Measurements from ENCODE around the gene BCAP31.

DNA sequence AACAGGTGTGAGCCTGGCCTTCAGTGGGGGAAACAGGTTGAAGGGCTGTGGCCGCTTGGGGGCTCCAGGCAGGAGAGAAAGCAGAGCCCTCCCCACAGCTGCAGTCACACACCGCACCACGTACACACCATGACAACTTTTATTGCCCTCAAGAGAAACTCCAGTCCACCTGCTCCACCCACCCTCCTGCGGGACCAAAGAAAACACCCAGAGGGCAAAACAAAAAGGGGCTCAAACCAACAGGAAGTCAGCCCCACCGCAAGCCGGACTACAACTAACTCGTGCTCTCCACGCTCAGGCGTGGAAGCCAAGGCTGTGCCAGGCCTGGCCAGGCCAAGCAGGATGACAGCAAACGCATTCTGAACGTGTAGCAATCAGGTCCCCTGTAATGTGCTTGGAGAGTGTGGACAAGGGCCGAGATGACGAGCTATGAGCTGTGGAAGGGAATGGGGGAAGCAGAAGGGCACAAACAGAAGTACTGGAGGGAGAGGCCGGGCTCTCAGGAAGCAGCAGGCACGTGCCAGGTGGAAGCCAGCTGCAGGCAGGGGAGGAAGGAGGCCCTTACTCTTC lies 23.7 kb downstream of the BCAP31 start:
- TF ChIP-seq BACH2 (CRISPR knock-in tag; IDR thresholded peaks at IDR 0.05; ENCODE audit: borderline replicate concordance) (no peak), ZNF70 (CRISPR knock-in tag; IDR thresholded peaks at IDR 0.05) (no peak), ARNTL (CRISPR knock-in tag; IDR thresholded peaks at IDR 0.05; ENCODE audit: borderline replicate concordance, low read depth) (no peak), OSR1 (CRISPR knock-in tag; IDR thresholded peaks at IDR 0.05) (no peak), RARB (CRISPR knock-in tag; IDR thresholded peaks at IDR 0.05) (no peak), ZFP30 (CRISPR knock-in tag; IDR thresholded peaks at IDR 0.05) (no peak), CSDC2 (CRISPR knock-in tag; IDR thresholded peaks at IDR 0.05) (no peak), ISL1 (CRISPR knock-in tag; IDR thresholded peaks at IDR 0.05) (no peak), ZFP3 (CRISPR knock-in tag; IDR thresholded peaks at IDR 0.05) (no peak), PPARA (CRISPR knock-in tag; IDR thresholded peaks at IDR 0.05; ENCODE audit: borderline replicate concordance) (no peak), ZNF8 (CRISPR knock-in tag; IDR thresholded peaks at IDR 0.05) (no peak)
- TF ChIP-seq, protein P1, sequence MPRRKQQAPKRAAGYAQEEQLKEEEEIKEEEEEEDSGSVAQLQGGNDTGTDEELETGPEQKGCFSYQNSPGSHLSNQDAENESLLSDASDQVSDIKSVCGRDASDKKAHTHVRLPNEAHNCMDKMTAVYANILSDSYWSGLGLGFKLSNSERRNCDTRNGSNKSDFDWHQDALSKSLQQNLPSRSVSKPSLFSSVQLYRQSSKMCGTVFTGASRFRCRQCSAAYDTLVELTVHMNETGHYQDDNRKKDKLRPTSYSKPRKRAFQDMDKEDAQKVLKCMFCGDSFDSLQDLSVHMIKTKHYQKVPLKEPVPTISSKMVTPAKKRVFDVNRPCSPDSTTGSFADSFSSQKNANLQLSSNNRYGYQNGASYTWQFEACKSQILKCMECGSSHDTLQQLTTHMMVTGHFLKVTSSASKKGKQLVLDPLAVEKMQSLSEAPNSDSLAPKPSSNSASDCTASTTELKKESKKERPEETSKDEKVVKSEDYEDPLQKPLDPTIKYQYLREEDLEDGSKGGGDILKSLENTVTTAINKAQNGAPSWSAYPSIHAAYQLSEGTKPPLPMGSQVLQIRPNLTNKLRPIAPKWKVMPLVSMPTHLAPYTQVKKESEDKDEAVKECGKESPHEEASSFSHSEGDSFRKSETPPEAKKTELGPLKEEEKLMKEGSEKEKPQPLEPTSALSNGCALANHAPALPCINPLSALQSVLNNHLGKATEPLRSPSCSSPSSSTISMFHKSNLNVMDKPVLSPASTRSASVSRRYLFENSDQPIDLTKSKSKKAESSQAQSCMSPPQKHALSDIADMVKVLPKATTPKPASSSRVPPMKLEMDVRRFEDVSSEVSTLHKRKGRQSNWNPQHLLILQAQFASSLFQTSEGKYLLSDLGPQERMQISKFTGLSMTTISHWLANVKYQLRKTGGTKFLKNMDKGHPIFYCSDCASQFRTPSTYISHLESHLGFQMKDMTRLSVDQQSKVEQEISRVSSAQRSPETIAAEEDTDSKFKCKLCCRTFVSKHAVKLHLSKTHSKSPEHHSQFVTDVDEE (CRISPR knock-in tag; IDR thresholded peaks at IDR 0.05): no peak
- TF ChIP-seq, protein P2, sequence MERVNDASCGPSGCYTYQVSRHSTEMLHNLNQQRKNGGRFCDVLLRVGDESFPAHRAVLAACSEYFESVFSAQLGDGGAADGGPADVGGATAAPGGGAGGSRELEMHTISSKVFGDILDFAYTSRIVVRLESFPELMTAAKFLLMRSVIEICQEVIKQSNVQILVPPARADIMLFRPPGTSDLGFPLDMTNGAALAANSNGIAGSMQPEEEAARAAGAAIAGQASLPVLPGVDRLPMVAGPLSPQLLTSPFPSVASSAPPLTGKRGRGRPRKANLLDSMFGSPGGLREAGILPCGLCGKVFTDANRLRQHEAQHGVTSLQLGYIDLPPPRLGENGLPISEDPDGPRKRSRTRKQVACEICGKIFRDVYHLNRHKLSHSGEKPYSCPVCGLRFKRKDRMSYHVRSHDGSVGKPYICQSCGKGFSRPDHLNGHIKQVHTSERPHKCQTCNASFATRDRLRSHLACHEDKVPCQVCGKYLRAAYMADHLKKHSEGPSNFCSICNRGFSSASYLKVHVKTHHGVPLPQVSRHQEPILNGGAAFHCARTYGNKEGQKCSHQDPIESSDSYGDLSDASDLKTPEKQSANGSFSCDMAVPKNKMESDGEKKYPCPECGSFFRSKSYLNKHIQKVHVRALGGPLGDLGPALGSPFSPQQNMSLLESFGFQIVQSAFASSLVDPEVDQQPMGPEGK (CRISPR knock-in tag; IDR thresholded peaks at IDR 0.05; ENCODE audit: borderline replicate concordance): no peak
- TF ChIP-seq, protein P3, sequence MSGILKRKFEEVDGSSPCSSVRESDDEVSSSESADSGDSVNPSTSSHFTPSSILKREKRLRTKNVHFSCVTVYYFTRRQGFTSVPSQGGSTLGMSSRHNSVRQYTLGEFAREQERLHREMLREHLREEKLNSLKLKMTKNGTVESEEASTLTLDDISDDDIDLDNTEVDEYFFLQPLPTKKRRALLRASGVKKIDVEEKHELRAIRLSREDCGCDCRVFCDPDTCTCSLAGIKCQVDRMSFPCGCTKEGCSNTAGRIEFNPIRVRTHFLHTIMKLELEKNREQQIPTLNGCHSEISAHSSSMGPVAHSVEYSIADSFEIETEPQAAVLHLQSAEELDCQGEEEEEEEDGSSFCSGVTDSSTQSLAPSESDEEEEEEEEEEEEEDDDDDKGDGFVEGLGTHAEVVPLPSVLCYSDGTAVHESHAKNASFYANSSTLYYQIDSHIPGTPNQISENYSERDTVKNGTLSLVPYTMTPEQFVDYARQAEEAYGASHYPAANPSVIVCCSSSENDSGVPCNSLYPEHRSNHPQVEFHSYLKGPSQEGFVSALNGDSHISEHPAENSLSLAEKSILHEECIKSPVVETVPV (CRISPR knock-in tag; IDR thresholded peaks at IDR 0.05): no peak
